ENCODE measurements around the gene MANBA.

DNA sequence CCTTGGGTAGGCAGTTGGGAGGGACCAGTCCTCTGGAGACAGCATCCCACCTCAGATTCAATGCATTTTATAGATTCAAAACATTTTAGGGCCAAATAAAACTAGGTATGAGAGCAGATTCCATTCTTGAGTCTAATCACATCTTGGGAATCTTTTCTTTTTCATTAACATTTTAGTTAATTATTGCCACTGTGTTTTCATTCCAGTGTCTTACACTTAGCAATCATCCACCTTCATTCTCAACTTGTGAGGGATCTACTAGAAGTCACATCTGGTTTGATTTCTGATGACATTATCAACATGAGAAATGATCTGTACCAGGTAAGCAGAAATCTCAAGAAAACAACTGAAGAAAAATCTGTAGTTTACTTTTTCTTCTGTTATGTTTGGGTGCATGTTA is 160.1 kb downstream of the MANBA start:
- TF ChIP-seq, protein P1, sequence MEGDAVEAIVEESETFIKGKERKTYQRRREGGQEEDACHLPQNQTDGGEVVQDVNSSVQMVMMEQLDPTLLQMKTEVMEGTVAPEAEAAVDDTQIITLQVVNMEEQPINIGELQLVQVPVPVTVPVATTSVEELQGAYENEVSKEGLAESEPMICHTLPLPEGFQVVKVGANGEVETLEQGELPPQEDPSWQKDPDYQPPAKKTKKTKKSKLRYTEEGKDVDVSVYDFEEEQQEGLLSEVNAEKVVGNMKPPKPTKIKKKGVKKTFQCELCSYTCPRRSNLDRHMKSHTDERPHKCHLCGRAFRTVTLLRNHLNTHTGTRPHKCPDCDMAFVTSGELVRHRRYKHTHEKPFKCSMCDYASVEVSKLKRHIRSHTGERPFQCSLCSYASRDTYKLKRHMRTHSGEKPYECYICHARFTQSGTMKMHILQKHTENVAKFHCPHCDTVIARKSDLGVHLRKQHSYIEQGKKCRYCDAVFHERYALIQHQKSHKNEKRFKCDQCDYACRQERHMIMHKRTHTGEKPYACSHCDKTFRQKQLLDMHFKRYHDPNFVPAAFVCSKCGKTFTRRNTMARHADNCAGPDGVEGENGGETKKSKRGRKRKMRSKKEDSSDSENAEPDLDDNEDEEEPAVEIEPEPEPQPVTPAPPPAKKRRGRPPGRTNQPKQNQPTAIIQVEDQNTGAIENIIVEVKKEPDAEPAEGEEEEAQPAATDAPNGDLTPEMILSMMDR (IDR thresholded peaks at IDR 0.05), result no peak
- TF ChIP-seq POLR2AphosphoS5 (IDR thresholded peaks at IDR 0.05; ENCODE audit: low read depth, low read length), result no peak
- TF ChIP-seq, protein P2, sequence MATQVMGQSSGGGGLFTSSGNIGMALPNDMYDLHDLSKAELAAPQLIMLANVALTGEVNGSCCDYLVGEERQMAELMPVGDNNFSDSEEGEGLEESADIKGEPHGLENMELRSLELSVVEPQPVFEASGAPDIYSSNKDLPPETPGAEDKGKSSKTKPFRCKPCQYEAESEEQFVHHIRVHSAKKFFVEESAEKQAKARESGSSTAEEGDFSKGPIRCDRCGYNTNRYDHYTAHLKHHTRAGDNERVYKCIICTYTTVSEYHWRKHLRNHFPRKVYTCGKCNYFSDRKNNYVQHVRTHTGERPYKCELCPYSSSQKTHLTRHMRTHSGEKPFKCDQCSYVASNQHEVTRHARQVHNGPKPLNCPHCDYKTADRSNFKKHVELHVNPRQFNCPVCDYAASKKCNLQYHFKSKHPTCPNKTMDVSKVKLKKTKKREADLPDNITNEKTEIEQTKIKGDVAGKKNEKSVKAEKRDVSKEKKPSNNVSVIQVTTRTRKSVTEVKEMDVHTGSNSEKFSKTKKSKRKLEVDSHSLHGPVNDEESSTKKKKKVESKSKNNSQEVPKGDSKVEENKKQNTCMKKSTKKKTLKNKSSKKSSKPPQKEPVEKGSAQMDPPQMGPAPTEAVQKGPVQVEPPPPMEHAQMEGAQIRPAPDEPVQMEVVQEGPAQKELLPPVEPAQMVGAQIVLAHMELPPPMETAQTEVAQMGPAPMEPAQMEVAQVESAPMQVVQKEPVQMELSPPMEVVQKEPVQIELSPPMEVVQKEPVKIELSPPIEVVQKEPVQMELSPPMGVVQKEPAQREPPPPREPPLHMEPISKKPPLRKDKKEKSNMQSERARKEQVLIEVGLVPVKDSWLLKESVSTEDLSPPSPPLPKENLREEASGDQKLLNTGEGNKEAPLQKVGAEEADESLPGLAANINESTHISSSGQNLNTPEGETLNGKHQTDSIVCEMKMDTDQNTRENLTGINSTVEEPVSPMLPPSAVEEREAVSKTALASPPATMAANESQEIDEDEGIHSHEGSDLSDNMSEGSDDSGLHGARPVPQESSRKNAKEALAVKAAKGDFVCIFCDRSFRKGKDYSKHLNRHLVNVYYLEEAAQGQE (IDR thresholded peaks at IDR 0.05; ENCODE audit: insufficient read depth in 1 of 2, low read depth in 2 of 2, low read length in 1 of 2), result no peak
- TF ChIP-seq TCF7L2 (IDR thresholded peaks at IDR 0.05; ENCODE audit: low read depth, low read length), result no peak
- TF ChIP-seq SIN3A (IDR thresholded peaks at IDR 0.05; ENCODE audit: borderline replicate concordance, insufficient read depth, low read depth, low read length), result no peak
